Activated T-cell treated with anti-CD3 and anti-CD28 coated beads for 48 hours (primary cell): ENCODE measurements around the gene SCNN1B.

Experiments
- DNase-seq: peaks from one replicate; pipeline ENCODE4 v3.0.0-alpha.2; 2020; ENCODE audit warnings: low read depth

SCNN1B gene

DNA sequence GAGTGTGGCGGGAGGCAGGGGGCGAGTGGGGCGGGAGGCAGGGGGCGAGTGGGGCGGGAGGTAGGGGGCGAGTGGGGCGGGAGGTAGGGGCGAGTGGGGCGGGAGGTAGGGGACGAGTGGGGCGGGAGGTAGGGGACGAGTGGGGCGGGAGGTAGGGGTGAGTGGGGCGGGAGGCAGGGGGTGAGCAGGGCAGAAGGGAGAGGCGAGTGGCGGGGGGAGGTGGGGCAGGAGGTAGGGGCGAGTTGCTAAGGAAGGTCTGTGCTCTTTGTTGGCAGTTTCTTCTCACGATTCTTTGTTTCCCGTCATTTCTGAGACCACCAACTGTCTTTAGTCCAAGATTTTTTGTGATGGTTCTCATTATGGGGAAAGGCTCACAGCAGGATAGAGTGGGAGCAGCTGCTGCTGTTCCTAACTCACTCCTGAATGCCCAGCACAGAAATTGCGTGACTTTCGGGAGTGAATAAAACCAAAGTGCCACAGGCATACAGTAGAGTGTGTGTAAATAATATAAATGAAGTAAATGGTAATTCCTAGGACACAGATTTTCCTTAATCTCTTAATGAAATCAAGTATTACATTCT lies 106.2 kb downstream of the SCNN1B start:
- no peak for DNase-seq

DNA sequence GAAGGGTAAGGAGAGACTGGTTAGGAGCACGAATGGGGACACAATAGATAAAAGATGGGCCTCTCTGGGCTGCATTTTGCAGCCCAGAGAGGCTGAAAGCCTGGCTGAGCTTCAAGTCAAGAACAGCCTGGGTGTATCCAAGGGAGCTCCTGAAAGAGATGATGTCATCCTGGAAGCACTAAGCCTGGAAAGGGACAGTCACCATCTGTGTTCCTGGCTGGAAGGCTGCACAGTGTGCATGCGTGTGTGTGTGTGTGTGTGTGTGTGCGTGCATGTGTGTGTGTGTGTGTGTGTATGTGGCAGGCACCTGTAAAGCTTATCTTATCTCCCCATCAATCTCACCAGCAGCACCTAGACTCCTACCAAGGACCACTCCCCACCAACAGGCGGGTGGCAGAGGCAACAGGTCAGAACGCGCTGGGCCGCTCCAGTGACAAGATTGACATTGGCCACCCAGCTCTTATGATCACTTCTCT lies 106.8 kb downstream of the SCNN1B start:
- DNase-seq, result no peak

DNA sequence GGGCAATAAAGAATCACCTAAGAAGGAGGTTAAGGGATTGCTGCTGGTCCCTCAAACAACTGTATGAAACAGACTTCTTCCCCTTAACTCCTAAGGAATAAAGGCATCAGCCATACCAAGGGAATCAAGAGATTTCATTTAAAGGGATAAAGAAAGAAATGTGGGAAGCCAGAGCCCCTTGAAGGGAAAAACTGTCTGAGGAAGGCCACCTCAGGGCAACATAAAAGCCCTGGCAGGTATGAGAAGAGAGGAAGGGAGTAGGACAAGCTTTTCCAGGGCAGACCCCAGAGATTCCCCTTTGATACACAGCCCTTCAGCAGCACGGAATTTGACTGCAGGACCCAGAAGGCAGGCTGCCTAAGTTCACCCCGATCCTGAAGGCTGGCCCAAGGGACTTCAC lies 107.4 kb downstream of the SCNN1B start:
- no peak for DNase-seq

DNA sequence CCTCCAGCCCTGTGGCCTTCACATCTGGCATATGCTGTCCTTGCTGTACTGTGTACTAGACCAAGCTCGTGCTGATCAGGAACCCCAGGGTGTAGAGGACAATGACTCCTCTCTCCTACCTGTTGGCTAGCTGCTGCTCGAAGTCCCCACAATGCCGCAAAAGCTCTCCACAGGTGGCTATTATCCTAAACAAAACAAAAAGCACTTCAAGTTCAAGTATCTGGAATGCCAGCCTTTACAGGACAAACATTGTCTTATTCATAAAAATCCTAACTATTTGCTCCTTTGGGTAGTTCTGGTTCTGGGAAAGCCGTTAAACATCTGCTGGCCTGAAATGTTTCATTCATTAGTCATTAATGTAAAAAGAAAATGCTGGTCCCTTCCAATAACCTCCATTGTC lies 108.1 kb downstream of the SCNN1B start:
- DNase-seq, result no peak

DNA sequence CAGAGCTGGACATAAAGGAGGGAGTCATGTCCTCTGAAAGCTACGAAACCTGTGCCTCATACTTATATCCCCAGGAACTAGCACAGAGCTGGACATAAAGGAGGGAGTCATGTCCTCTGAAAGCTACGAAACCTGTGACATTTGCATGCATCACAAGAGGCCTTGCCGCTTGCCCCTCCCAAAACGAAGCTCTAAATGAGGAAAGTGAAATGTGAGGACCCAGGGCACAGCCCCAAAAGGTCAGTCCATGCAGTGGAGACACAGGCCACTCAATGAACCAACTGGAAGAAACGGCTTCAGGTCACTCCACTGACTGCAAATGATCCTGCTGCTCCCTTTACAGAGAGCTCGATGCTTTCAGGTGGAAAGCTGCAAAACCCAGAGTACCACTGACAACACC lies 112.6 kb downstream of the SCNN1B start:
- DNase-seq, result no peak

DNA sequence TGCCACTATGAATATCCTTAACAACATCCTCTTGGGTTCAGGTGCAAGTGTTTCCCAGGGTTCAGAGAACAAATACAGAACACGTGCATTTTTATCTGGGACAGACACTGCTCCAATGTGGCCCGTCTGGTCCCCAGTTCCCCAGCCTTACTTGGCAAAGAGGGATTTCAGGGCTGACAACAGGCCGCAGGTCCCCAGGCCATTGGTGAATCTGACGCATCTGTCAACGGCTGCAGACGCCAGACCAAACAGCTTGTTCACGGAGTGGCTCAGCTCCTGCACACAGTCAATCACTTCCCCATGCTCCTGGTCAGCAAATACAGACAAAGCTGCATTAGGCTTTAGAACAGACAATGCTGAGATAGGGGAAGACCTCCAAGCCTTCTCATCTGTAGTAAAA lies 114.7 kb downstream of the SCNN1B start:
- DNase-seq, result no peak

DNA sequence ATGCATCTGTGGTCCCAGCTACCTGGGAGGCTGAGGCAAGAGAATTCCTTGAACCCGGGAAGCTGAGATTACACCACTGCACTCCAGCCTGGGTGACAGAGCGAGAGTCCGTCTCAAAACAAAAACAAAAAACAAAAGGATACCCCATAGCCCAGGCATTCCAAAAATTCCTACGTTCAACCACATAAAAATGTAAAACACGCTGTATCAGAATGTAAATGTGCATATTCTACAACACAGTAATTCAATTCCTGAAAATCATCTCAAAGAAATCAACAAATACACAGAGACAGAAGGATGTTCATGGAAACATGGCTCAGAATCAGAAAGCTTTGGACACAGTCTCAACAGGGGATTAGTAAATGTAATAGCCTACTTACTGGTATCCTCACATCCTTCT lies 117.9 kb downstream of the SCNN1B start:
- DNase-seq, result no peak

DNA sequence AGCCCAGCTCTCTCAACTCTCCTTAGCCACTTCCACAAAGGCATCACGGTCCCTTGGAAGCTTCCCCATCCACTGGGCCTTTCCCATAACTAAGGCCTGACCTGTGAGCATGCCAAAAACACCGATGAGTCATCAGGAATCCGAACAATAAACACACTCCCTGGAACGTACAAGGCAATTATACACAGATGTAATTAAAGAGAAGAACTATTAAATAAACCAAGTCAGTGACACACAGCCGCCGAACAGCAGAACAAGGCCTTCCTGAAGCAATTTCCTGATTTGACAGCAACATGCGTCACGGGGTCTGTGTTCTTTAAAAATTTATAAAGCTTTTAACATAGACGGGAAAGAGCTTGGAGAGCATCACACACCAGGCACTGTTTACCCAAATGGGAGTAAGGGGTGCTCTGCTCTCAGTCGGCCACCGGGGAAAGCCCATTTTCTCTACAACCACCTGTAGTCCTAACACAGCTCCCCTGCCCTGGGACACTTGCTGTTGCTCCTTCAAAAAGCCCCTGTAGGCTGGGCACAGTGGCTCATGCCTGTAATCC lies 121.5 kb downstream of the SCNN1B start:
- DNase-seq, result no peak

DNA sequence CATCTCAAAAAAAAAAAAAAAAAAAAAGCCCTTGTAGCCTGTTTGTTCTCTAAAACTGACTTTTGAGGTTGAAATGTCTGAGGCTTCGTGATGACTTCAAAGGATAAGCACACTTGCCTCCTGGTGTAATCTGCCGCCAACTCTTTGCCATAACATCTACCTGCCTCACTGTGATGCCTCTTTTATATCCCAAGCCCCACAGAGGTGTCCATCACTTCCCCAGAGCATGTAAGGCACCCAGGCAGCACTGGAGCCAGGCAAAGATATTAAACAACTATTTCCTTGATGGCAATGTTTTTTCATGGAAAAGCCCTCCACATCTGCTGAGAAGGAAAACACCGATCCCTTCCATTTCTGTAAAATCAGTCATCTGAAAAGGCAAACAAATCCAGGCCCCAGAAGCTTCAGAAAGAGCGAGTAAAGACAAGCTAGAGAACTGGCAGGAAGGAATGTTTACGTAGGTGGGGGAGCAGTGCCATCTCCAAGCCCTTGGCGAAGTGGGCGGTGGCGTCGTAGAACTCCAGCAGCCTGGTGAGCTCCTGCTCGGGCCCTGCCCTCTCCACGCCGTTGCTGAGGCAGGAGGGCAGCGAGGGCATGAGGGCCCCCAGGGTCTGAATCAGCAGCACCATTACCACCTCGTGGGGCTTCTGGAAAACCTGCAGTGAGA lies 122.3 kb downstream of the SCNN1B start:
- DNase-seq, result no peak

DNA sequence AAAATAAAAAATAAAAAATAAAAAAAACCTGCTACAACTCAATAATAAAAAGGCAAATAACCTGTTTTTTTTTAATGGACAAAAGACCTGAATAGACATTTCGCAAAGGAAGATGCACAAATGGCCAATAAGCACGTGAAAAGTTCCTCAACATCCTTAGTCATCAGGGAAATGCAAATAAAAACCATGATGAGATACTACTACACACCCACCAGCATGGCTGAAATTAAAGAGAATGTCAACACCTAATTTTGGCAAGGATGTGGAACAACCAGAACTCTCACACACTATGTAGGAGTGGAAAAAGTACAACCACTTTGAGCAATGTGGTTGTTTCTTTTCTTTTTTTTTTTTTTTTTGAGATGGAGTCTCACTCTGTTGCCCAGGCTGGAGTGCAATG lies 126.2 kb downstream of the SCNN1B start:
- no peak for DNase-seq
